ENCODE data around the gene FABP7. TPM values are rescaled to one million over a fixed set of nuclear protein-coding genes. Genes with fewer than 3 reads are reported as not detected.

Gene FABP7
- polyA plus RNA-seq, 2 of the 4 experiments (the other 2 are of a cell fraction) = not detected

GRCh38 chr6:122818866-122819265 lies 39.4 kb downstream of the FABP7 start:
- ATAC-seq (no peak), DNase-seq (ENCODE audit: low read depth in 1 of 2, low spot score in 1 of 2) (no peak), FAIRE-seq (no peak)
- Histone ChIP-seq H3K9me3 (no peaks in the 10 kb centered on the region), H3K27ac (no peak overlapping the region), H3K4me2 (no peak overlapping the region), H3K4me1 (no peaks in the 10 kb centered on the region), H3K4me3 (no peak overlapping the region)
- ChIA-PET CTCF (interaction anchor here (1.2 kb wide), 1 partner anchor 29 kb away, joined by 3 read pairs; the partner anchor contains the start of gene SMPDL3A), POLR2A (no interaction called here)
- TF ChIP-seq KDM1A (IDR thresholded peaks at IDR 0.05; ENCODE audit: low read depth) (no peak), BHLHE40 (IDR thresholded peaks at IDR 0.05; ENCODE audit: low read depth, low read length) (no peak), PBX3 (IDR thresholded peaks at IDR 0.05) (no peak), EHMT2 (IDR thresholded peaks at IDR 0.05; ENCODE audit: low read depth) (no peak), MAZ (IDR thresholded peaks at IDR 0.05; ENCODE audit: borderline replicate concordance, low read depth, low read length) (no peak), GATA3 (IDR thresholded peaks at IDR 0.05; ENCODE audit: borderline replicate concordance) (no peak), NPAS2 (CRISPR knock-in tag; IDR thresholded peaks at IDR 0.05; ENCODE audit: borderline replicate concordance) (no peak), HEYL (CRISPR knock-in tag; IDR thresholded peaks at IDR 0.05) (no peak), RAD21 (conservative IDR thresholded peaks at IDR 0.05 in 1 of 2, IDR thresholded peaks at IDR 0.05 in 1 of 2) (no peak), JUNB (IDR thresholded peaks at IDR 0.05) (no peak), CBX2 (IDR thresholded peaks at IDR 0.05; ENCODE audit: borderline replicate concordance, low read depth) (no peak), JUN (IDR thresholded peaks at IDR 0.05) (no peak)
- WGBS (ENCODE audit: missing lambda C conversion rate) = 23% methylated on average over 2 of the region's 2 CpGs

- no peak for FAIRE-seq
- CTCF ChIA-PET = no interaction called here
These were observed 41.6 kb downstream of the FABP7 start for GRCh38 chr6:122821095-122821494.

More at GRCh38 chr6:122821095-122821494, 41.6 kb downstream of the FABP7 start:
- H3K27ac ChIP-seq = no peak overlapping the region
- no peak for DNase-seq (ENCODE audit: low read depth in 1 of 2, low spot score in 1 of 2)
- no peaks in the 10 kb centered on the region for H3K4me1 ChIP-seq
- ATAC-seq = no peak
- H3K9me3 ChIP-seq = no peaks in the 10 kb centered on the region
- TF ChIP-seq MAZ (IDR thresholded peaks at IDR 0.05; ENCODE audit: borderline replicate concordance, low read depth, low read length) = no peak
- no peak for TF ChIP-seq ATOH8 (CRISPR knock-in tag; IDR thresholded peaks at IDR 0.05; ENCODE audit: low read depth)
- TF ChIP-seq POLR2A (IDR thresholded peaks at IDR 0.05; ENCODE audit: low read length) = no peak
- no peak for TF ChIP-seq ESRRA (IDR thresholded peaks at IDR 0.05; ENCODE audit: borderline replicate concordance, low read length)
- no peak for TF ChIP-seq HOXB5 (CRISPR knock-in tag; IDR thresholded peaks at IDR 0.05)
- TF ChIP-seq BCL3 (IDR thresholded peaks at IDR 0.05) = no peak
- no peak for TF ChIP-seq EHF (CRISPR knock-in tag; IDR thresholded peaks at IDR 0.05)
- TF ChIP-seq HMGXB4 (CRISPR knock-in tag; IDR thresholded peaks at IDR 0.05; ENCODE audit: borderline replicate concordance) = no peak
- TF ChIP-seq NR3C1 (IDR thresholded peaks at IDR 0.05) = no peak
- no peak for TF ChIP-seq GATA3 (IDR thresholded peaks at IDR 0.05; ENCODE audit: borderline replicate concordance)
- TF ChIP-seq ZC3H11A (IDR thresholded peaks at IDR 0.05) = no peak
- TF ChIP-seq MAX (IDR thresholded peaks at IDR 0.05) = no peak
- no peak for TF ChIP-seq E2F6 (IDR thresholded peaks at IDR 0.05; ENCODE audit: borderline replicate concordance, low read depth)
- TF ChIP-seq ZNF302 (CRISPR knock-in tag; IDR thresholded peaks at IDR 0.05) = no peak
- POLR2A ChIA-PET = no interaction called here
- no peak overlapping the region for H3K4me2 ChIP-seq
- no peak overlapping the region for H3K4me3 ChIP-seq
- 48% methylated on average over 2 of the region's 2 CpGs for WGBS (ENCODE audit: missing lambda C conversion rate)

Measured in A549 (cell line).